Endometrial microvascular endothelial cells (primary cell): ENCODE measurements around the gene ATG2A. TPM values are rescaled to one million over a fixed set of nuclear protein-coding genes. Genes with fewer than 3 reads are reported as not detected.

ENCODE experiments used
- in situ Hi-C: cut with HindIII; loops from 2 replicates; pipeline ENCODE4 v1.10.0; 2017; ENCODE audit warnings: low sequenced_read_pairs, low pct_unique_long_range_greater_than_20kb; ENCODE audit errors: inconsistent ontology term
- total RNA-seq: library from RNA; depleted of rRNA; stranded (reverse); fragments of >200 nt; gene quantifications from one replicate; pipeline ENCODE4 v1.2.3, GENCODE V29; 2015; ENCODE audit errors: inconsistent ontology term

Gene ATG2A
- total RNA-seq, 1 donor from 2014 or later = 26.2 TPM

DNA sequence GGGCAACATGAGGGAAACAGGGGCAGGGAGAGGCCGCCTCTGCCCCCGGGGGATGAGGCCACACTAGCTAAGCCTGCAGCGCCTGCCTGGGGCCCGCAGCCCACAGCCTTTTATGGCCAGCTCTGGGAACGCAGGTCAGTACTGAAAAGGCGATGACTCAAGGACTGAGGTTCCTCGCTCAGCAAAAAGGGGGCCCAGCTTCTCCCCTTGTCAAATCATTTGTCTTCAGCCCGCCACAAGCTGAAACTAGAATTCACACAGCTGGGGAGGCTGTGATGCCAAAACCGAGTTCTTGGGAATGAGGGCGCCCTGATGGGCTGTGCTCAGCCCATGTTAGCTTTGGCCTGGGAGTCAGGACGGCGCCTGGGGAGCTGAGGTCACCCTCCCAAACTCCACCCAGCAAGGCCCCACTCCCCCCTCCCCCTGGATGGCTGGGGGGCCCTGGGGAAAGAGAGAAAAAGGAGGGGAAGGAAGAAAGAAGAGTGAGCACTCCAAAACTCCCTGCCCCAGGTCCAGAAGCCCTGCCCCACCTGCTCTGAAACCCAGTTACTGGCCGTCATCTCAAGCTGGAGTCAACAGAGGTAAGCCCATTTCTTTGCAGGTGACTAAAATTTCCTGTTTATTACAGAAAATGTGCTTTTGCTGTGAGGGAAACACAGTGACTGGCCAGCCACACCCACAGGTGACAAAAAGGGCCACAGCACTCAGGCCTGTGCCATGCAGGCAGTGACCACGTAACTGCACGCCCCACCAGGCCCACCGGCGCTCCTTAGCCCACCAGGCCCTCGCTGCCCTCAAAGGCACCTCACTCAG is 52.3 kb downstream of the ATG2A start:
- in situ Hi-C loops = no loop called here

DNA sequence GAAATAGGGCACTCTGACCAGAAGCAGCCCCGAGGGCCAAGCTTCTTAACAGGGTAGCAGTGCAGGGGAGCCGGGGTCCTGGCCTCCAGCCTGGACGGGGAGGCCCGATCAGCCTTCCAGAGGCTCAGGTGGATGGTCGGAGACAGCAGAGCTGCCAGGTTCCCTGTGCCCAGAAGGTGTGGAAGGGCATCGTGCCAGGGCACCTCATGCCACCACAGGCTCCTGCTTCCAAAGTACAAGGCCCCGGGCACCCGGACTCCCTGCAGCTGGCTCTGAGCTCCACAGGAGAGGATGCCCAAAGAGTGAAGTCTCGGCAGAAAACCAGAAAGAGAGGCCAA is 52.9 kb downstream of the ATG2A start:
- in situ Hi-C loops = no loop called here

GRCh38 chr11:64863391-64864060 is 53.5 kb downstream of the ATG2A start:
- in situ Hi-C loops = no loop called here

- in situ Hi-C loops = no loop called here
Measured at GRCh38 chr11:64862987-64863390, 54.0 kb downstream of the ATG2A start.

DNA sequence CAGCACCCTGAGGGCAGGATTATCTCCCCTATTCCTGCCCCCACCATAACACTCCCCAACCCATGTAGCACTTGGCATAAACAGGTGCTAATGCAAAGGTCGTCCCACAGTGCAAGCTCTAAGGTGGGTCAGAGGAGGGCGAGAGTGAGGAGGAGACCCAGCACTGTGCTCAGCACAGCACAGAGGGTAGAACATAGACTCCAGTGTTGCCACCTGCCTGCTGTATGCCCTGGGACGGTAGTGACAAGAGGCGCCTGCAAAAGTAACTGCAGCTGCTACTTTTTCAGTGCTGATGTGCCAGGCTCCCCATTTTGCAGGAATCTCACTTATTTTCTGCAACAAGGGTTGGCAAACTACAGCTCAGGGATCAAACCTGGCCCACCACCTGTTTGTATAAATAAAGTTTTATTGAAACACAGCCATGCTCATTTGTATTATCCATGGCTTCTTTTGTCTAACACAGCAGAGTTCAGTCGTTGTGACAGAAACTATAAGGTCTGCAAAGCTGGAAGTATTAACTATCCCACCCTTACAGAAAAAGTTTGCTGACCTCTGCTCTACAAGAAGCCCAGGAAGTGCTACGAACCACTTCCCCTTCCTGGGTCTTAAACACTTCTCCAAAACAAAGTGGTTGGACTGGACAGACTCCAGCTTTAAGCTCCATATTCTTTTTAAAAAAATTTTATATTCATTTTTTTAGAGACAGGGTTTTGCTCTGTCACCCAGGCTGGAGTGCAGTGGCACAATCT is 55.6 kb downstream of the ATG2A start:
- in situ Hi-C loops = no loop called here

GRCh38 chr11:64859542-64860414 is 57.2 kb downstream of the ATG2A start:
- in situ Hi-C loops = no loop called here

DNA sequence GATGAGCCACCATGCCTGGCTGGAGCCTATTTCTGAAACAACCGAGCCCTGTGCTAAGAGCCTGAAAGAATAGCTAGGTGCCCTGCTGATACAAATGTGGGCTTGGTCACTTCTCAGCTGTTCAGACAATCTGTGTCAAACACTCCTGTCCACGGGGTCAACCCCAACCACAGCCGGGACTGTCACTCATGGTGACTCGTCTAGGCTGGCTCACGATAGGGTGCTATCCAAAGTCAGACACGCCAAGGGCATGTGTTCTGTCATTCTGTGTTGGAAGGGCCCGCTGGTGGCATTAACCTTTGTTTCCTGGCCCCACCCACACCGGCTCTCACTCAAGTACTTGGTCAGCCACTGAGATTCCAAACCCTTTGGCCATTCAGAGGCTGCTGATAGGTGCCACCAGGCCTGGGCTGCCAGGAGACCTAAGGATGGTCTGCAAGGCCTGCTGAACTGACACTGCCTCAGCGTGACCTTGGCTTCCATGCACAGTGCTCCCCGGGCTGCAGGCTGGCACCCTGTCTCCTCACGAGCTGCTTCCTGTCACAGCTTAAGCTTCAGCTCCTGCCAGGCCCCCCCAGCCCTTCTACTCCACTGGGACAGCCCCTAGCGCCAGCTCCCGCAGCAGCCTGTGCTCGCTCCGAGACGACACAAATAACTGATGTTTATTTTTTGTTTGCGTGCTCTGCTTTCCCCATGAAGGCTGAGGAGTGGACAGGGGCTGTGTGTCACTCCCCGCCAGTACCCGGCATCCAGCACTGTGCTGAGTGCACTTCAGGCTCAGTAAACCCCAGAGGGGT is 58.3 kb downstream of the ATG2A start:
- in situ Hi-C loops = no loop called here

DNA sequence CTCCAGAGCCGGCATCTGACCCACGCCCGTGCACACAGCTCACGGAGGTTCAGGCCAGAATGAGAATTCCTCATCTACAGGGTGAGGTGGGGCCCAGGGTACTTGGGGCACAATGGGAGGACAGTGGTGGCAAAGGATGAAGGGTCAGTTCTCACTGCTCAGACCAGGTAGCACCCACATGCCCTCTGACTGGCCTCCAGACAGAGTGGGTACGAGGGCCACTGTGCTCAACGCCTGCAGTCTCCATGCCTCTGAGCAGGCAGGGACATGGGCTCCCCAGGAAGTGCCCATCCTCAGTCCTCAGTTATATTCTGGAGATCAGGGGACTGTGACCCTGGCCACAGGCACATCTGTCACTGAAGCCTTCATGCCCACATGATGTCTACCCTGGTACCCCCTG is 59.5 kb downstream of the ATG2A start:
- in situ Hi-C loops = no loop called here

GRCh38 chr11:64856382-64857227 is 60.4 kb downstream of the ATG2A start:
- in situ Hi-C loops = no loop called here

GRCh38 chr11:64855596-64856304 is 61.3 kb downstream of the ATG2A start:
- in situ Hi-C loops = no loop called here

- in situ Hi-C loops = no loop called here
Measured at GRCh38 chr11:64854534-64855502, 62.2 kb downstream of the ATG2A start.

DNA sequence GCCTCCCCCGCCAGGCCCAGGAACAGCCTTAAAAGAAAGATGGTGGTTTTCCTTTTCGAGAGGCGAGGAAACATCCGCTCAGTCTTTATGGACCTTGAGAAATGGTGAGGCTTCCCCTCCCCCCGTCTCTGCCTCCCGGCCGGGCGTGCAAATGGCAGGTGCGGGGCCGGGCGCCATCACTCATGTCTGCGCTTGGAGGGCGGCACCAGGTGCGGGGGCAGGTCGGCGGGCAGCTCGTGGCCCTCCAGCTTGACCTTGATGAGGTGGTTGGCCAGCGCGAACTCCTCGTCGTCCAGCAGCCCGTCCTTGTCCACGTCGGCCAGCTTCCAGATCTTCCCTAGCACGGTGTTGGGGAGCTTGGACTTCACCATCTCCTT is 62.9 kb downstream of the ATG2A start:
- in situ Hi-C loops = no loop called here

DNA sequence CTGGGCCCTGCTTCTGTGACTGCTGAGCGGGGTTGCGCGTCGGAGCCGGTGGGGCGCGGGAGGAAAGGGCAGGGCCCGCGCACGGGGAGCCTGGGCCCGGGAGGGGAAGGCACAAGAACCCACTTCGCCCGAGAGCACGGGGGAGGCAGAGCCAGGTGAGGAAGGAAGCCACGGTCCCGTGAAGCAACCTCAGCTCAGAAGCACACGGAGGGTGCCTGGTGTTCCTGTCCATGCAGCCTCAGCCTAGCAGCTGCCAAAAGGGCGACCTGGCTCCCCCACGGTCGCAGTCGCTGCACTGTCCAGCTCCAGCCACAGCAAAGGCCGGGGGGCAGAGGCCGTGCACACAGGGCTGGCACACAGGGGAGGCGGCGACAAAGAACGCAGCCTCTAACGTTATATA is 63.3 kb downstream of the ATG2A start:
- in situ Hi-C loops = no loop called here

DNA sequence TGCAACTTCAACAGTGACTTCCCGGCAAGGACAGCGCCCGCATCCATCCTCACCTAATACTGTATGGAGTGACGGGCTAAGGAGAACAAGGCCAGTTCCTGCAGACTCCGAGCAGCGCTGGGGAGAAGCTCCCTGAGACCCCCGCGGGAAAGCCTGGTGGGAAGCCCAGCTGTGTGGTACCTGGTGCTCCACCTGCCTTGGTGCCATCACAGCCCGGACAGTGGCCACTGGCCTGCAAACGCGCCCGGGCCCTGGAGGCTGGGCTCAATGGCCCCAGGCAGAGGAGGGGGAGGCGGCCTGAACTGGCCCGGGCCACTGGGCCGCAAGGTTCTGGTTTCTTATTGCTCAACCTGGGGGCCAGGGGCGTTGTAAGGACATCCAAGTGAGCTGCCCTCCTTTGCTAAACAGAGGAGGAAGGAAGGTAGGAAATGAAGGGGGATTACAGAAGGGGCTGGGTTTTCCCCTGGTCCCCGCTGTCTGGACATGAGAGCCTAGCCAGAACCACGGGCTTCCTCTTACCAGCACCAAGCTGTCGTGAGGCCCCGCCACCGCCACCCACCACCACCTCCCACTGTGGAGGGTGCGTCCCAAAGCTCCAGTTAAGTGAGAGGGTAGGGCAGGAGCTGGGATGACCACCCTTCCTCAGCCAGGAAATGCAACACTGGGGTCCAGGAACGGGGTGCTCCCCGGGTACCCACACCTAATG is 64.1 kb downstream of the ATG2A start:
- in situ Hi-C loops = no loop called here

GRCh38 chr11:64851831-64852351 is 65.1 kb downstream of the ATG2A start:
- in situ Hi-C loops = no loop called here
